ENCODE results near the gene SEC61A1. TPM values are rescaled to one million over a fixed set of nuclear protein-coding genes. Genes with fewer than 3 reads are reported as not detected.

Gene SEC61A1
- total RNA-seq, 1 donor from 2014 or later = 183 TPM

- H3K27ac ChIP-seq = peak overlapping the region; percentile 36
- H3K27me3 ChIP-seq = no peaks in the 10 kb centered on the region
- intact Hi-C loops (cut with DNase I) = no loop called here
- H3K4me1 ChIP-seq = peaks cover 26% of the 10 kb centered on the region
- peak overlapping the region; percentile 51 for H3K4me3 ChIP-seq
- no peak for TF ChIP-seq CTCF (IDR thresholded peaks at IDR 0.05)
- peaks cover 14% of the 10 kb centered on the region for H3K36me3 ChIP-seq
- H3K9me3 ChIP-seq = no peaks in the 10 kb centered on the region
- DNase-seq (peak; percentile 74), ATAC-seq (peak; percentile 5)
Observed at GRCh38 chr3:128076483-128077201, 24.4 kb downstream of the SEC61A1 start.

- no peaks in the 10 kb centered on the region for H3K9me3 ChIP-seq
- ATAC-seq (peak; percentile 14), DNase-seq (peak; percentile 60)
- no peaks in the 10 kb centered on the region for H3K27me3 ChIP-seq
- H3K27ac ChIP-seq = no peak overlapping the region
- intact Hi-C loops (cut with DNase I) = no loop called here
- H3K36me3 ChIP-seq = peaks cover 9% of the 10 kb centered on the region
- no peak for TF ChIP-seq CTCF (IDR thresholded peaks at IDR 0.05)
- peak overlapping the region; percentile 51 for H3K4me3 ChIP-seq
- peaks cover 26% of the 10 kb centered on the region for H3K4me1 ChIP-seq
Observed at GRCh38 chr3:128077202-128077624, 25.0 kb downstream of the SEC61A1 start.

- Histone ChIP-seq H3K4me3 (no peak overlapping the region), H3K4me1 (peaks cover 26% of the 10 kb centered on the region)
- intact Hi-C loops (cut with DNase I) = no loop called here
Observed at GRCh38 chr3:128077665-128078064, 25.4 kb downstream of the SEC61A1 start.

GRCh38 chr3:128078322-128078721, 26.1 kb downstream of the SEC61A1 start:
- intact Hi-C loops (cut with DNase I) = no loop called here
- Histone ChIP-seq H3K27me3 (no peaks in the 10 kb centered on the region), H3K36me3 (no peaks in the 10 kb centered on the region), H3K9me3 (no peaks in the 10 kb centered on the region), H3K4me3 (no peak overlapping the region), H3K4me1 (peaks cover 26% of the 10 kb centered on the region), H3K27ac (no peak overlapping the region)
- DNase-seq (peak; percentile 23), ATAC-seq (no peak)
- no peak for TF ChIP-seq CTCF (IDR thresholded peaks at IDR 0.05)

More at GRCh38 chr3:128077665-128078064, 25.4 kb downstream of the SEC61A1 start:
- Histone ChIP-seq H3K27ac (no peak overlapping the region), H3K27me3 (no peaks in the 10 kb centered on the region), H3K36me3 (peaks cover 4% of the 10 kb centered on the region), H3K9me3 (no peaks in the 10 kb centered on the region)
- DNase-seq (no peak), ATAC-seq (no peak)
- TF ChIP-seq CTCF (IDR thresholded peaks at IDR 0.05) = no peak

- DNase-seq = peak; percentile 46
- TF ChIP-seq CTCF (IDR thresholded peaks at IDR 0.05) = no peak
- no peaks in the 10 kb centered on the region for H3K9me3 ChIP-seq
- intact Hi-C loops (cut with DNase I) = no loop called here
- no peak for ATAC-seq
- H3K27me3 ChIP-seq = no peaks in the 10 kb centered on the region
- no peak overlapping the region for H3K27ac ChIP-seq
- H3K4me1 ChIP-seq = peaks cover 26% of the 10 kb centered on the region
- no peaks in the 10 kb centered on the region for H3K36me3 ChIP-seq
- H3K4me3 ChIP-seq = no peak overlapping the region
Observed at GRCh38 chr3:128078875-128079274, 26.6 kb downstream of the SEC61A1 start.

All from upper lobe of right lung (tissue), 1 donor.